Spleen (tissue), 7 donors: ENCODE results near the gene PLAGL1.

Experiments
- POLR2A ChIP-seq, 3 donors: fragments of 450-650 bp; IDR thresholded peaks; one replicate each; pipeline ENCODE4 v1.5.1; 2017; ENCODE audit warnings: antibody characterized with exemption in 3 of 3, mild to moderate bottlenecking in 1 of 3
- POLR2AphosphoS5 ChIP-seq, 3 donors: sonication (generic); formaldehyde crosslinking; IDR thresholded peaks; one replicate each; pipeline ENCODE4 v1.5.1; 2017; ENCODE audit warnings: antibody characterized with exemption in 3 of 3
- TF ChIP-seq, protein P1 (sequence below), 11 experiments: fragments of 200-600 bp in 7 of 11; fragments of 450-650 bp in 4 of 11; sonication (generic) in 4 of 11; IDR thresholded peaks in 8 of 11; conservative IDR thresholded peaks in 3 of 11; 1 replicate in 7 of 11; 2 replicates in 4 of 11; pipeline versions ENCODE4 v1.4.0 to v1.8.0; 2016 to 2021; ENCODE audit warnings: antibody characterized with exemption in 11 of 11, inconsistent platforms in 4 of 11, mild to moderate bottlenecking in 1 of 11
- donor health status: DM: no; HTN: no; CAD: no; lungs with moderate emphysema.
- donor health status: DM: no; HTN: no; CAD: no.
- donor health status: DM: no; HTN: no; CAD: no.

DNA sequence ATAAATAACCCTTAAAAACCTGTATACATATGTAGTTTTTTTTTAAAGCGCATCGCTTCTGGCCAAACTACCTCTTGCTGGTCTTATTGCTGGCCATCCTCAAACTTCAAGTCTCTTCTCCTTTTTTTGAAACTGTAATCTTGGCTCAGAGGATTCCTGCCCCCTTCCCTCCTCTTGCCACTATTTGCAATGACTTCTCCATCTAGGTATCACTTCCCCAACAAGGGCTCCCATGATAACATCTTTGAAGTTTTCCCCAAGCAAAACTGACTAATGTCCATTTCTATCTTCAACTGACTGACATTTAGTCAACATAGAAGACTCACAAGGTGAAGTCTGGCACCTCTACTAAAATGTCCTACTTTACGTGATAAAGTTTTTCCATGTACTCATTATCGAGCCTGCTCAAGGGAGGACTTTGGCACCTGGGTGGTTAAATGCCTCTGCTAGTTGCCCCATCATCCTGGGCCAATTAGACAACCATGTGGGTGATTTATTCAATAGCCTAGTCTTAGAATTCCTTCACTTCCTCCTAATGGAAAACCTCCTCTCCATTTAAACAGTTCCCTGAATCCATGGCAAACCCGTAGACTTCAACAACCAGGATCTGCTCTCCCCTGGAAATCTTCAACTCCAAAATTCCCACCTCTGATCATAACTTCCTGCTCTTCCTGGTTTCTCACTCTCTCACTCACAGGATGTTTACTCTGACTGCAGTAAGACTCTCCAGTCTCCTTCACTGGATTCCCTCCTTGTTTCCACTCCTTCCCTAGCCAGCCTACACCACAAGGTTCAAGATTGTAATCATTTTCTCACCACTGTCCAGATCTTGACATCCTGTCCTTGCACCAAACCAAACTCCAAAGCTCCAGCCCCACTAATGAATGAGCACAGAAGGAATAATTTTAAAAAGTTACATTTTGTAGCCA is 9.4 kb upstream of the PLAGL1 start:
- TF ChIP-seq, protein P1, sequence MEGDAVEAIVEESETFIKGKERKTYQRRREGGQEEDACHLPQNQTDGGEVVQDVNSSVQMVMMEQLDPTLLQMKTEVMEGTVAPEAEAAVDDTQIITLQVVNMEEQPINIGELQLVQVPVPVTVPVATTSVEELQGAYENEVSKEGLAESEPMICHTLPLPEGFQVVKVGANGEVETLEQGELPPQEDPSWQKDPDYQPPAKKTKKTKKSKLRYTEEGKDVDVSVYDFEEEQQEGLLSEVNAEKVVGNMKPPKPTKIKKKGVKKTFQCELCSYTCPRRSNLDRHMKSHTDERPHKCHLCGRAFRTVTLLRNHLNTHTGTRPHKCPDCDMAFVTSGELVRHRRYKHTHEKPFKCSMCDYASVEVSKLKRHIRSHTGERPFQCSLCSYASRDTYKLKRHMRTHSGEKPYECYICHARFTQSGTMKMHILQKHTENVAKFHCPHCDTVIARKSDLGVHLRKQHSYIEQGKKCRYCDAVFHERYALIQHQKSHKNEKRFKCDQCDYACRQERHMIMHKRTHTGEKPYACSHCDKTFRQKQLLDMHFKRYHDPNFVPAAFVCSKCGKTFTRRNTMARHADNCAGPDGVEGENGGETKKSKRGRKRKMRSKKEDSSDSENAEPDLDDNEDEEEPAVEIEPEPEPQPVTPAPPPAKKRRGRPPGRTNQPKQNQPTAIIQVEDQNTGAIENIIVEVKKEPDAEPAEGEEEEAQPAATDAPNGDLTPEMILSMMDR (IDR thresholded peaks at IDR 0.05 in 8 of 11, conservative IDR thresholded peaks at IDR 0.05 in 3 of 11) = no peak
- no peak for TF ChIP-seq POLR2AphosphoS5 (IDR thresholded peaks at IDR 0.05)
- TF ChIP-seq POLR2A (IDR thresholded peaks at IDR 0.05) = no peak
